NCI-H82 (cell line): Measurements from ENCODE around the gene PIGP.
A peak's percentile ranks its signal among the peaks of the same experiment; 100 is the strongest.
"Not testable (repeated sequence)": the region's sequence is repeated elsewhere in the genome, so short reads cannot be mapped to it uniquely, and the experiment has no call there.

Source experiments
- DNase-seq: peaks from one replicate; lab custom pipeline; 2025; lab: John Stamatoyannopoulos, UW

Gene PIGP

GRCh38 chr21:37076087-37076850, 3.4 kb upstream of the PIGP start:
- DNase-seq = no peak

GRCh38 chr21:37075214-37075770, 2.4 kb upstream of the PIGP start:
- peak; percentile 90 for DNase-seq

- peak; percentile 45 for DNase-seq
These were observed 1.7 kb upstream of the PIGP start for GRCh38 chr21:37074546-37074945.

GRCh38 chr21:37074197-37074510, 1.3 kb upstream of the PIGP start:
- DNase-seq = peak; percentile 83

- peak; percentile 83 for DNase-seq
These were observed 736 bp upstream of the PIGP start for GRCh38 chr21:37073417-37074196.

GRCh38 chr21:37072274-37072987, 440 bp downstream of the PIGP start:
- peak; percentile 91 for DNase-seq

GRCh38 chr21:37071561-37072273, 1.2 kb downstream of the PIGP start:
- DNase-seq = peak; percentile 92

- no peak for DNase-seq
These were observed 7.2 kb downstream of the PIGP start for GRCh38 chr21:37065561-37066177.

GRCh38 chr21:37064841-37065240, 8.0 kb downstream of the PIGP start:
- DNase-seq = no peak

GRCh38 chr21:37063433-37063832, 9.4 kb downstream of the PIGP start:
- no peak for DNase-seq

GRCh38 chr21:37062593-37062935, 10.3 kb downstream of the PIGP start:
- DNase-seq = no peak

- no peak for DNase-seq
These were observed 10.8 kb downstream of the PIGP start for GRCh38 chr21:37061926-37062592.

- DNase-seq = peak; percentile 89
These were observed 12.6 kb downstream of the PIGP start for GRCh38 chr21:37060296-37060695.

- no peak for DNase-seq
These were observed 13.7 kb downstream of the PIGP start for GRCh38 chr21:37059181-37059580.

GRCh38 chr21:37058261-37058660, 14.6 kb downstream of the PIGP start:
- no peak for DNase-seq

GRCh38 chr21:37057614-37058013, 15.3 kb downstream of the PIGP start:
- peak; percentile 35 for DNase-seq

GRCh38 chr21:37055271-37055855, 17.5 kb downstream of the PIGP start:
- no peak for DNase-seq

- not testable (repeated sequence) for DNase-seq
These were observed 23.1 kb downstream of the PIGP start for GRCh38 chr21:37049741-37050140.

GRCh38 chr21:37047079-37047478, 25.8 kb downstream of the PIGP start:
- no peak for DNase-seq

GRCh38 chr21:37045556-37045955, 27.3 kb downstream of the PIGP start:
- no peak for DNase-seq

GRCh38 chr21:37045149-37045548, 27.7 kb downstream of the PIGP start:
- DNase-seq = no peak
